Activated CD8-positive, alpha-beta memory T cell treated with anti-CD3 and anti-CD28 coated beads for 1 hour (primary cell): Measurements from ENCODE around the gene PLAGL2.
"Not testable (repeated sequence)": the region's sequence is repeated elsewhere in the genome, so short reads cannot be mapped to it uniquely, and the experiment has no call there.

Source experiments
- DNase-seq, 2 donors: peaks; one replicate each; pipeline ENCODE4 v3.0.0-alpha.2; 2020; ENCODE audit warnings: low read depth in 1 of 2; ENCODE audit errors: extremely low read depth in 1 of 2

Gene PLAGL2

GRCh38 chr20:32184961-32185603 lies 22.5 kb downstream of the PLAGL2 start:
- DNase-seq, result no peak

GRCh38 chr20:32183947-32184635 lies 23.5 kb downstream of the PLAGL2 start:
- no peak for DNase-seq

- DNase-seq, result no peak
Measured at GRCh38 chr20:32181606-32182005, 25.9 kb downstream of the PLAGL2 start.

GRCh38 chr20:32179934-32180333 lies 27.6 kb downstream of the PLAGL2 start:
- DNase-seq, result no peak

GRCh38 chr20:32179515-32179914 lies 28.0 kb downstream of the PLAGL2 start:
- DNase-seq, result no peak

GRCh38 chr20:32177696-32178095 lies 29.8 kb downstream of the PLAGL2 start:
- not testable (repeated sequence) for DNase-seq

GRCh38 chr20:32168184-32168910 lies 39.2 kb downstream of the PLAGL2 start:
- no peak for DNase-seq

GRCh38 chr20:32167552-32167951 lies 40.0 kb downstream of the PLAGL2 start:
- DNase-seq, result no peak

- no peak for DNase-seq
Measured at GRCh38 chr20:32165836-32166545, 41.6 kb downstream of the PLAGL2 start.

GRCh38 chr20:32164984-32165735 lies 42.4 kb downstream of the PLAGL2 start:
- no peak for DNase-seq

GRCh38 chr20:32163951-32164350 lies 43.6 kb downstream of the PLAGL2 start:
- DNase-seq, result no peak

- no peak for DNase-seq
Measured at GRCh38 chr20:32162351-32162750, 45.2 kb downstream of the PLAGL2 start.

- no peak for DNase-seq
Measured at GRCh38 chr20:32160341-32160740, 47.2 kb downstream of the PLAGL2 start.

- DNase-seq, result no peak
Measured at GRCh38 chr20:32159766-32160221, 47.7 kb downstream of the PLAGL2 start.

GRCh38 chr20:32158943-32159660 lies 48.4 kb downstream of the PLAGL2 start:
- no peak for DNase-seq

GRCh38 chr20:32158351-32158750 lies 49.2 kb downstream of the PLAGL2 start:
- DNase-seq, result no peak

- no peak for DNase-seq
Measured at GRCh38 chr20:32157611-32158010, 49.9 kb downstream of the PLAGL2 start.

- no peak for DNase-seq
Measured at GRCh38 chr20:32155017-32155981, 52.2 kb downstream of the PLAGL2 start.

GRCh38 chr20:32153771-32154170 lies 53.8 kb downstream of the PLAGL2 start:
- no peak for DNase-seq
